Stimulated activated CD4-positive, alpha-beta T cell treated with anti-CD3 and anti-CD28 coated beads, TNF-alpha, amount 100 ng/mL, for 4 hours (primary cell): ENCODE measurements around the gene DUSP16.
"Not testable (repeated sequence)": the region's sequence is repeated elsewhere in the genome, so short reads cannot be mapped to it uniquely, and the experiment has no call there.

ENCODE experiments used
- DNase-seq, 3 experiments: peaks; one replicate each; pipeline ENCODE4 v3.0.0-alpha.2; 2020; ENCODE audit warnings: low read depth in 3 of 3

The DUSP16 gene

GRCh38 chr12:12521044-12521485, 41.6 kb downstream of the DUSP16 start:
- no peak for DNase-seq

- DNase-seq = no peak
Measured at GRCh38 chr12:12520273-12520672, 42.4 kb downstream of the DUSP16 start.

DNA sequence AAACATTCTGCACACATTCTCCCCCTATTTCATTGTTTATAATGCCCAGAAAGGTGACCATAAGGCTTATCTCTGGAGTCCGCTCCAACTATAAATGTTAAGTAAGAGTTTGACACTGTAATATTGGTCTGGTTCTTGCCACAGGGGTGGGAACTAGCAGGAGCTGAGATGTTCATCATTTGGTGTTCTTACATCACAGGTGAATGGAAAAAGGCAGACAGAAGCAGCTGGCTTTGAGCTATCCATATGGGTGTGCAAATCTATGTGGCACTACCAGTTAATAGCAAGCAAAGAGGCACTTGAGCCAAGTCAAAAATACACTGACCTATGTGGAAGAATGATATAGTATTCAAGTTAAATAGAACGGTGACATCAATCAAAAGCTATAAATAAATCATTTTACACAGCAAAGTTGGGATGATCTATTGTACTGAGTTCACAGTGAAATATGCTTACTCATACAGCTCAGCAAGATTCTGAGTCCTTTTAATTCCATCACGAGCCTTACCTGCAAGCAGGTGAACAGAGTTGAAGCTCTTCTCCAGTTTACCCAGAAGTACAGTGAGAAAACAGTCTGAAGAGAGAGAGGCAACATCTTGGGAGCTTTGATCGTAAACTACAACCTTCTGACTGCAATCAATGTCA, 43.2 kb downstream of the DUSP16 start:
- DNase-seq = no peak

- no peak for DNase-seq
Measured at GRCh38 chr12:12518919-12519318, 43.7 kb downstream of the DUSP16 start.

DNA sequence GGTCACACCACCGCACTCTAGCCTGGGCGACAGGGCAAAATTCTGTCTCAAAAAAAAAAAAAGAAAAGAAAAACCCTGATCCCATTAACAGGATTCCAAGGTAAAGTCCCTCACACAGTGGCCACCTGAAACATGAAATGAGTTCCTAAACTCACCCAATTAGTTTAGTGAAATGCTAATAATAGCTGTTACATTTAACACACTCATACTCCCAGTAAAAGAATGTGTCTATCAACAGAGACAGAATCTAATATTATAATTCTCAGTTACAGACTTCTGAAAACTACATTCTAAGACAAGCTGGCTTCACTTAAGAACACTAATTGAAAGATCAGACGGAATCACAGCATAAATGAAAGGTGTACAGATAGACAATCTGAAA, 44.2 kb downstream of the DUSP16 start:
- no peak for DNase-seq

DNA sequence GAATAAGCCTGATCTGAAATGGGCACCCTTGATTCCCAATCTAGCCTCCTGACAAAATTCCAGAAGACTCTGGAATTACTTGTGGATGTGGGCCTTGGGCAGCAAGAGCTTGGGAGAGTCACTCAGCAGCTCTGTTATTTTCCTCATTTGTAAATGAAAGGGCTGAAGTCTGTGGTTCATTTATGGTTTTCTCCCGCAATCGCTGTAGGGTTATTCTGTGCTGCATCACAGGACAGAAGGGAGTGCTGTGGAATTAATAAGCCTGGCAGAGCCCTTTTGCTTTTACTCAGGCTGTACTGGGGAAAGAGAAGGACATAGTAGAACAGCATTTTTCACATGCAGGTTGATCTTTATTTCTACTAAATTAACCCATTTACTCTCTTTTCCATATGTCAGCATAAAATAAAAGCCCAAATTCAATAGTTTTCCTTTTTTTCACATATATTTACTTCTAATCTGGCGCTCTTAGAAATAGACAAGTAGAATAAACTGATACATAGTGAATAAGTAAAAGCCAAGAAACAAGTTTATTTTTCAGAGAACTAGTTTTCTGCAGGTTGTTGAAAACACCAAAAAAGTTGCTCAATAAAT, 49.2 kb downstream of the DUSP16 start:
- no peak for DNase-seq

GRCh38 chr12:12511895-12512711, 50.6 kb downstream of the DUSP16 start:
- no peak for DNase-seq

DNA sequence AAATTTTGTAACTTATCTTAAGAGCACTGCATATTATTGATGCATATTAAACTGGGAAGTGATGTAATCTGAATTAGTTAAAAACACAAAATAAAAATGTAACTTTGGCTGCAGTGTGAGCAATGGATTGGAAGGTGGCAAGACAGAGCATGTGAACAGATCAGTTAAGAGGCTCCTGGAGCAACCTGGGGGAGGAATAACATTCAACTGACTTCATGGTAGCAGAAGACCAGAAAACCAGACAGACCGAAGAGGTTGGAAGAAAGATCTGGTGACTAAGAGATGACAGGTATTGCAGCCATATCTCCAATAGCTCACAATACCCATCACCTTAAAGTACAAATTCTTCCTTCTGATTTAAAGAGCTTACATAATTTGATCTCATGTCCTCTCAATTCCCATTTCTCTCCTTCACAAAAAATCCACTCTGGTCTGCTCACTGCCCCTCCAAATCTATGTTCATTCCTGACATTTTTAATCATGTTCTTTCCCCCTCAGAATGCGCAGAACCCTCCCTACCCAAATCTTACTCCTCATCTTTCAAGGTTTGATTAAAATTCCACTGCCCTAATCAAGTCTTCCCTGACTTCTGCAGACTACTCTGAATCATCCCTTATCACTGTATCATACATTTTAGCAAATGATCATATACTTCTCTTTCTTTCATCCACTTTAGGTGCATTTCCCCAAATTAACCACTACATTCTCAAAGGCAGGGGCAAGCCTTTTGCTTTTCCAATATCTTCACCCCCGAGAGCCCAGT, 51.5 kb downstream of the DUSP16 start:
- DNase-seq = no peak

GRCh38 chr12:12510551-12510950, 52.1 kb downstream of the DUSP16 start:
- DNase-seq = no peak

DNA sequence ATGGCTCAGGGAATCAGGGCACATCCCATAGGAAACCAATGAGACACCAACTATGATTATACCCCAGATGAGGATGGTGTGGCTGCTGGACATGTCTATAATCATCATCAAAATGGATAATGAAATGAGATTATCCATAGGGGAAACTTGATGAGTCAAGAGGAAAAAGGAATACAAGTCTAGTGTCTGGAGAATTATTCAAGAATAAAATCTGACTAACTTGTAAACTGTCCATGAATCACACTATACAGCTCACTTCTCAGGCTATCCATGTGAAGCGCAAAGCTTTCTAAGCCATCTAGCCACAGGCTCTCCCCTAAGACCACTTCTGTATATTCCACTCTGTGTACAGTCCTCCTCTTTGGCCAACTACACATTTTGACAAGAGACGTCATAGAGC, 52.5 kb downstream of the DUSP16 start:
- DNase-seq = no peak

DNA sequence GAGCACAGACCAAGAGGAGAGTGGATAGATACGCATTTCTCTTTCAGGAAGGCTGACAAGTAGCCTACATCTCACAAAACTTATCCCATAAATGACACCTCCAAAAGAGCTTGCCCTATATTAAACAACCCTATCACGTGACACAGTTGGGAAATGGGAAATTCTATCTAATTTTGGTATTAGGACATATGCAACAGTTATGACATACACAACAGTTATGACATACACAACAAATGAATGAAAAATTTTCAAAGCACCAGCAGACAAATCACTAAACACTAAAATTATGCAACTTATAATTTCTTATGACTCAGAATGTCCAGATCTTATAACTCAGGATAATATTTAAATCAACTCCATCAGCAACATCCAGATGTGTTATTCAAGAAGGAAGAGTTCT, 54.1 kb downstream of the DUSP16 start:
- no peak for DNase-seq

GRCh38 chr12:12507121-12507520, 55.5 kb downstream of the DUSP16 start:
- DNase-seq = no peak

DNA sequence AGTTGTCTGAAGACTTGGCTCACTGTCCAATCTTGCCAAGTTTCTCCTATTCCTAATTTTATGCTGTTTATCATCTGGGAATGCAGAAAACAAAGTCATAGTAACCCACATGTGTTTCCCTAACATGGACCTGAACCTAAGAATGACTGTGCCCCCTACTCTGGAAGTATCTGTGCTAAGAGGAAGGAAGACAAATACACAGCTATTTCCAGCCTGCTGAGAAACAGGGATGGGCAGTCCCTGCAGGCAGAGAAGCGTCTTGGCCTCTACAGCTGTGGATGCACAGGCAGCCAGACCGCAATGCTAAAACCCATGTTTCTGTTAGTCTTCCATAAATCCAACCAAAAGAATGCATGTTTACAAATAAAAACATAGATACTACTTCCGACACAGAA, 56.2 kb downstream of the DUSP16 start:
- no peak for DNase-seq

GRCh38 chr12:12505544-12506495, 56.8 kb downstream of the DUSP16 start:
- DNase-seq = no peak

- DNase-seq = no peak
Measured at GRCh38 chr12:12503384-12504078, 59.1 kb downstream of the DUSP16 start.

GRCh38 chr12:12502815-12503151, 59.9 kb downstream of the DUSP16 start:
- DNase-seq = no peak

- not testable (repeated sequence) for DNase-seq
Measured at GRCh38 chr12:12502130-12502814, 60.4 kb downstream of the DUSP16 start.

- no peak for DNase-seq
Measured at GRCh38 chr12:12501121-12501520, 61.5 kb downstream of the DUSP16 start.

GRCh38 chr12:12499909-12500604, 62.6 kb downstream of the DUSP16 start:
- DNase-seq = no peak
